ENCODE data around the gene SGTA. TPM values are rescaled to one million over a fixed set of nuclear protein-coding genes. Genes with fewer than 3 reads are reported as not detected.

SGTA gene
- total and polyA plus RNA-seq, 7 donors, result 63.4 to 186 (median 99.1) TPM

DNA sequence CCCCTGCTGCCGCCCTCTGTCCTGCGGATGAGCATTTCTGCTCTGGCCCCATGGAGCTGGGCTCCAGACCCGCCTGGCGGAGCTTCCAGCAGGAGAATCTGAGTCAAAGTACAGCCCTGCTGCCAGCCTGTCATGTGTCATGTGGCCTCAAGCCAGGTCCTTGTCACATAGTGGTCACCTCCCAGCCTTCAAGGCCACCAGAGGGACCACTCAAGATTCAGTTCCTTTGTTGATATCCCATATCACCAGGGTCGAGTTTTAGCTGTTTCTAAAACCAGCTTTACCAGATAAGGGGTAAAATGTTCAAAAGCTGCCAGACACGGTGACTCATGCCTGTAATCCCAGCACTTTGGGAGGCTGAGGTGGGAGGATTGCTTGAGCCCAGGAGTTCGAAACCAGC is 15.7 kb upstream of the SGTA start:
- Histone ChIP-seq H3K4me1 (peaks cover 4% of the 10 kb centered on the region), H3K27ac (peak overlapping the region; percentile 66), H3K27me3 (ENCODE audit: insufficient read depth in 3 of 3, low read length in 2 of 3) (no peaks in the 10 kb centered on the region), H3K9me3 (no peaks in the 10 kb centered on the region), H3K36me3 (ENCODE audit: insufficient read depth in 1 of 2, low read depth in 1 of 2) (peaks cover 3 to 53% of the 10 kb centered on the region in 2 donors), H3K4me3 (no peak overlapping the region)
- ATAC-seq (peak; percentile 74 to 88 (median 86)), DNase-seq (peak; percentile 46 to 74)
- TF ChIP-seq, protein P1, sequence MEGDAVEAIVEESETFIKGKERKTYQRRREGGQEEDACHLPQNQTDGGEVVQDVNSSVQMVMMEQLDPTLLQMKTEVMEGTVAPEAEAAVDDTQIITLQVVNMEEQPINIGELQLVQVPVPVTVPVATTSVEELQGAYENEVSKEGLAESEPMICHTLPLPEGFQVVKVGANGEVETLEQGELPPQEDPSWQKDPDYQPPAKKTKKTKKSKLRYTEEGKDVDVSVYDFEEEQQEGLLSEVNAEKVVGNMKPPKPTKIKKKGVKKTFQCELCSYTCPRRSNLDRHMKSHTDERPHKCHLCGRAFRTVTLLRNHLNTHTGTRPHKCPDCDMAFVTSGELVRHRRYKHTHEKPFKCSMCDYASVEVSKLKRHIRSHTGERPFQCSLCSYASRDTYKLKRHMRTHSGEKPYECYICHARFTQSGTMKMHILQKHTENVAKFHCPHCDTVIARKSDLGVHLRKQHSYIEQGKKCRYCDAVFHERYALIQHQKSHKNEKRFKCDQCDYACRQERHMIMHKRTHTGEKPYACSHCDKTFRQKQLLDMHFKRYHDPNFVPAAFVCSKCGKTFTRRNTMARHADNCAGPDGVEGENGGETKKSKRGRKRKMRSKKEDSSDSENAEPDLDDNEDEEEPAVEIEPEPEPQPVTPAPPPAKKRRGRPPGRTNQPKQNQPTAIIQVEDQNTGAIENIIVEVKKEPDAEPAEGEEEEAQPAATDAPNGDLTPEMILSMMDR (IDR thresholded peaks at IDR 0.05), result no peak
- WGBS, 3 donors, result 58 to 76% (median 59%) methylated on average over 7 of the region's 7 CpGs
- intact Hi-C loops (cut with DNase I), result no loop called here

DNA sequence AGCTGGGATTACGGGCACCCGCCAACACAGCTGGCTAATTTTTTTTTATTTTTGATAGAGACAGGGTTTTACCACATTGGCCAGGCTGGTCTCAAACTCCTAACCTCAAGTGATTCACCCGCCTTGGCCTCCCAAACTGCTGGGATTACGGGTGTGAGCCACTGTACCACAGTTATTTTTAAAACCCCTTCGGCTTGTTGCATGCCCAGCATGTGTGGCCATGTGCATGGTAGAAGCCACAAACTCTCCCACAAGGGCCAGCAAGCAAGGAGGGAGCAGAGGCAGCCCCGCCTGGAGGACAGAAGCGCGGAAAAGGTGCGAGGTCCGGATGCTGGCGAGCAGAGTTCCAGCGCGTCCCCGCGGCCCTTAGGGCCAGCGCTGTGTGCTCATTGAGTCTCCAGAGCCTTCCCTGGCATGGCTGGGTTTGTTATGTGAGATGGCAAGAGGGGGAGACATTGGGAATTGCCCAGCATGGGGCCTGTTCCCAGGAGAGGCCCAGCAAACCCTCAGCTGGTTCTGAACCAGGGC is 15.1 kb upstream of the SGTA start:
- H3K27ac ChIP-seq, result peak overlapping the region; percentile 66
- H3K36me3 ChIP-seq (ENCODE audit: insufficient read depth in 1 of 2, low read depth in 1 of 2), result peaks cover 3 to 53% of the 10 kb centered on the region in 2 donors
- no peaks in the 10 kb centered on the region for H3K27me3 ChIP-seq (ENCODE audit: insufficient read depth in 3 of 3, low read length in 2 of 3)
- 85 to 92% (median 89%) methylated on average over 16 of the region's 16 CpGs for WGBS, 3 donors
- TF ChIP-seq, protein P1 (IDR thresholded peaks at IDR 0.05), result no peak
- peaks cover 4% of the 10 kb centered on the region for H3K4me1 ChIP-seq
- H3K9me3 ChIP-seq, result no peaks in the 10 kb centered on the region
- no peak overlapping the region for H3K4me3 ChIP-seq
- DNase-seq (no peak), ATAC-seq (peak in 3 of 4 donors; percentile 6 to 35 (median 11))
- intact Hi-C loops (cut with DNase I), result no loop called here

DNA sequence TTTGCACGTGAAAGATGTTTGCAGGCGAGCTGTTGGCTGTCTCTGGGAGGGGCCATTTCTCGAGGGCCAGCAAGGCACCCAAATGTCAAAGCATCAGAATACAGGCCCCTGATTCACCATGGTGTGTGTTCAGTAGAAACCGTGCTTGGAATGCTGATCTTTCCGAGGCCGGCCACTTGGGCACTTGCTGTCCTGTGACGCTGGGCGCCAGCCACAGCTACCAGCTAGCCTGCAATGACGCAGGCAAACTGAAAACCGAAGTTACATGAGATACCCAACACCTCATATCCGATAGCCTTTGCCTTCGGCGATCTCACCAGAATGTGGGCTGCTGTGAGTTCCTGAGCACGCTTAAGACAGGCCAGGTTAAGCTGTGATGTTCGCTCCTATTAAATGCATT is 14.2 kb upstream of the SGTA start:
- Histone ChIP-seq H3K36me3 (ENCODE audit: insufficient read depth in 1 of 2, low read depth in 1 of 2) (peaks cover 3 to 55% of the 10 kb centered on the region in 2 donors), H3K9me3 (no peaks in the 10 kb centered on the region), H3K27ac (no peak overlapping the region), H3K27me3 (ENCODE audit: insufficient read depth in 3 of 3, low read length in 2 of 3) (no peaks in the 10 kb centered on the region), H3K4me3 (no peak overlapping the region), H3K4me1 (peaks cover 4% of the 10 kb centered on the region)
- TF ChIP-seq, protein P1 (IDR thresholded peaks at IDR 0.05), result no peak
- DNase-seq (no peak), ATAC-seq (peak in 3 of 4 donors; percentile 20 to 55 (median 34))
- 92 to 94% (median 94%) methylated on average over 15 of the region's 15 CpGs for WGBS, 3 donors
- intact Hi-C loops (cut with DNase I), result no loop called here

DNA sequence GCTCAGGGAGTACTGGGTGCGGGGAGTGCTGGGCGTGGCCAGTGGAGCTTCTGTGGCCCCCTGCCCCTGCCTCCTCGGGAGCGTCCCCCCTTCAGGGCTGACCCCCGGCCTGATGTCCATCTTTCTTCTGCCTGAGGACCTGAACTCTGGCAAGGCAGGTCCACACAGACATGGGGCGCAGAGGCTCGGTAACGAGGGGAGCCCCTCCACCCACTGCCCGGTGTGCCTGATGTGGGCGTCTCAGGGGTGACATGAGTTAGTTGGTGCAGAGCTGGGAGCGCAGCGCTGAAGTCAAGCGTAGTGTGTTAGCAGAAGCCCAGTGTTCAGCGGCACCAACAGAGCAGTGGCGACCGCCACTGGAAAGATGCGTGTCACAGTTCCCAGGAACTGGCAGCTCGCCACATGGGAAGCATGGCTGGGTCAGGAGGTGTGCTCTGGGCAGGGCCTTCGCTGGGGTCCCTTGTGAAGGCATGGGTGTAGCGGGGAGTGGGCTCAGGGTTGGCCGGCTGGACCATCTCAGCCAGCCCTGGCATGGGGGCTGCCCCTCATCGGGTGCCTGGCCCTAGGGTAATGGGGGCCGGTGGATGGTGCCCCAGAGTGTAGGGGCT is 13.7 kb upstream of the SGTA start:
- Histone ChIP-seq H3K27me3 (ENCODE audit: insufficient read depth in 3 of 3, low read length in 2 of 3) (no peaks in the 10 kb centered on the region), H3K4me1 (peaks cover 4% of the 10 kb centered on the region), H3K4me3 (no peak overlapping the region), H3K9me3 (no peaks in the 10 kb centered on the region), H3K36me3 (ENCODE audit: insufficient read depth in 1 of 2, low read depth in 1 of 2) (peaks cover 3 to 55% of the 10 kb centered on the region in 2 donors), H3K27ac (no peak overlapping the region)
- intact Hi-C loops (cut with DNase I), result no loop called here
- TF ChIP-seq, protein P1 (IDR thresholded peaks at IDR 0.05), result no peak
- ATAC-seq (no peak), DNase-seq (no peak)
- WGBS, 3 donors, result 95 to 98% (median 96%) methylated on average over 19 to 23 of the region's 23 CpGs

Measured in psoas muscle (tissue), 8 donors.